NCI-H510A treated with DMSO at 0.1 percent for 48 hours (cell line): ENCODE data around the gene ATP8A2.

Experiments
- DNase-seq: peaks from one replicate; lab custom pipeline; 2025; lab: John Stamatoyannopoulos, UW

ATP8A2 gene

DNA sequence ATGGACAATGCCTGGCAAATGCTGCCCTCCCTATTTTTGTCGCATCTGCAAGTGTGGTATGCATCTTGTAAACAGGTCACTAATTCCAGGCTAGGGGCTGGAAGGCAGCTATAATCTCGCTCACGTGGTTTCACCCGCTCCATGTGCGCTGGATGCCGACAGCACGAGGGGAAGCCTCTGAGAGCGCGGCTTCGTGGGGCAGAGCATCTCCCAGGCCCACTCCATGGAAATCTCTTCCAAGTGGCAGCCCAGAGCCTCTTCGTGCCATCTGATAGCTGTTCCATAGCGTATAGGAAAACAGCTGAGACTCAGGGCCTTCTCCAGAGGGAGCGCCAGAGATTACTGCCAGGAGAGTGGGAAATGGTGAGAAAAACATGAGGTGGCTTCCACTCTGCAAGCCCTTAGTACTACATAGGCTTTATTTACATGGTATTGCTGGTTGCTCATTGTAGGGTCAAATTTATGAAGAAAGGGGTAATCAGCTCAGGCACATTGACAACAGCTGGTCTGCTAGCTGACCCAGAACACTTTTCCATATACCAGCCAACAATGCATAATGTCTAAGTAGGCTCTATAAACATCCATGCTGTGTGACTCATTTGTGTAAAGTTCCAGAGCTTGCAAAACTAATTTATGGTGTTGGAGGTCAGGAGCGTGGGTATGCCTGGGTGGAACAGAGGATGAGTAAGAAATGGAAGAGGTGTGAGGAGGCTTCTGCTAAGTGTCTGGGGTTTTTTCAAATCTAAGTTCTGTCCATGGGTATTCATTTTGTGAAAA, 514.9 kb downstream of the ATP8A2 start:
- no peak for DNase-seq

- no peak for DNase-seq
Observed at GRCh38 chr13:25887962-25888655, 516.3 kb downstream of the ATP8A2 start.

GRCh38 chr13:25890671-25891212, 519.0 kb downstream of the ATP8A2 start:
- DNase-seq, result no peak

DNA sequence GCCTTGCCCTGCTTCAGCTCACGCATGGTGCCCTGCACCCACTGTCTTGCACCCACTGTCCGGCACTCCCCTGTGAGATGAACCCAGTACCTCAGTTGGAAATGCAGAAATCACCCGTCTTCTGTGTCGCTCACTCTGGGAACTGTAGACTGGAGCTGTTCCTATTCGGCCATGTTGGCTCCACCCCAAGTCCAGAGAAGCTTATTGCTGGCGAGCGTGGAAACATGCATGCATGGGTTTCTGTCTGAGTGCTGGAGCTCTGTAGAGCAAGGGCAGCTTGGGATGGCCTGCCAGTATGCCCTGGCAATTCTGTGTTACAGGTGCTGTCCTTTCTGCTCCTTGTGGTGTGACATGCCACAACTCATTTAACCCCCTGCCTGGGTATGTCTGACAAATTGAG, 527.2 kb downstream of the ATP8A2 start:
- no peak for DNase-seq

- DNase-seq, result no peak
Observed at GRCh38 chr13:25899464-25899863, 527.7 kb downstream of the ATP8A2 start.

DNA sequence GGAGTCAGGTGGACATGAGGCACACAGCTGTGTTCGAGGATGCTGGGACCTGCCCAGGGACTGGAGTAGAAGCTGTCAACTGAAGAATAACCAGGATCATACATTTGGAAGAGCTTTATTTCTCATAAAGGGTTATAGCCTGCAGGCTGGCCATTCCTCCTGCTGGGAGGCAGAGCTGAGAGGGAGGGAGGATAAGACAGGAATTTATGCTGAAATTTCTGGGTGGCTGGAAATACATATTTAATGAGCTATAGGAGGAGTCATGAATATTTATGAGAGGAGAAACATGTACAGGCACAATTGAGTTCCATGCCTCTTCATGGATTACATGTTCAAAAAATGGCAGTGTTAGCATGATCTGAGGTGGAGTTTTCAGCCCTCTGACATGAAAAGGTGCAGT, 528.2 kb downstream of the ATP8A2 start:
- DNase-seq, result no peak

- peak; percentile 67 for DNase-seq
Observed at GRCh38 chr13:25901460-25902376, 529.9 kb downstream of the ATP8A2 start.

- no peak for DNase-seq
Observed at GRCh38 chr13:25902455-25902854, 530.7 kb downstream of the ATP8A2 start.

- no peak for DNase-seq
Observed at GRCh38 chr13:25902891-25903341, 531.1 kb downstream of the ATP8A2 start.

- DNase-seq, result no peak
Observed at GRCh38 chr13:25904830-25905229, 533.1 kb downstream of the ATP8A2 start.

- no peak for DNase-seq
Observed at GRCh38 chr13:25905611-25906010, 533.8 kb downstream of the ATP8A2 start.

- DNase-seq, result no peak
Observed at GRCh38 chr13:25906191-25906661, 534.5 kb downstream of the ATP8A2 start.

GRCh38 chr13:25908366-25908765, 536.6 kb downstream of the ATP8A2 start:
- DNase-seq, result no peak

DNA sequence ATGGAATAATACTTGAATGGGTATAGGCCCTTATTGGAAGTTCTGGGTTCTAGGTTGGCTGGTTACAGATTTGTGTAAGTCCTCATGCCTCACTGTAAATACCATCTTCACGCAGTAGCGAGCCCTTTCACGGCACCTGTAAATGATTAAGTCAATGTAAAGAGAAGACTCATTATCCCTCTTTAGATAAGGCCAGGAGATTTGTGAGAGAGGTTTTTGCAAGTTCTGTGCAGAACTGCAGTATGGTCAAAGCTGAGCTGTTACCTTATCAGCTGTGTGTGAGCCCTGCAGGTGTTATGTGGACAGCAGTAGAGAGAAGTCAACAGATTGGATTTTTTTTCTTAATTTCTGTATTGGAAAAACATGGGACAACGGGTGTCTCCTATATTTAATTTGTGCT, 538.5 kb downstream of the ATP8A2 start:
- no peak for DNase-seq

DNA sequence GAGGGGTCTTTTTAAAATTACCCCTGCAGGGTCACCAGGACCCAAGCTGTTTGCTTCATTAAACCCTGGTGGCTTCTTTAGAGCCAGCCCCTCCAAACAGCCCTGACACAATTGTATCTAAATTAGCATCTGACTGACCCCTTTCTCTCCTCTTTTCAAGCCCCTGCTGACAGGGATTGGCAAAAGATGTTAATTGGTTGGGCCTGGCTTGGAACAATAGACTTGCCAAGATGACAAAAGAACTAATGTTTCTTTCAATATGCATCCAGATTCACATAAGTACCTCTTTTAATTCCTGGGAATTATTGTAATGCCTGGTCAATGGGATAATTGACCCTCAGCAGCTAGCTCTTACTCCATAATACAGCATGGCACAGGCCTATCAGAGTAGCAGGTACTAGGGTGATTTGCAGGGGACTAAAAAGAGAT, 539.2 kb downstream of the ATP8A2 start:
- DNase-seq, result no peak

GRCh38 chr13:25912961-25913360, 541.2 kb downstream of the ATP8A2 start:
- no peak for DNase-seq

DNA sequence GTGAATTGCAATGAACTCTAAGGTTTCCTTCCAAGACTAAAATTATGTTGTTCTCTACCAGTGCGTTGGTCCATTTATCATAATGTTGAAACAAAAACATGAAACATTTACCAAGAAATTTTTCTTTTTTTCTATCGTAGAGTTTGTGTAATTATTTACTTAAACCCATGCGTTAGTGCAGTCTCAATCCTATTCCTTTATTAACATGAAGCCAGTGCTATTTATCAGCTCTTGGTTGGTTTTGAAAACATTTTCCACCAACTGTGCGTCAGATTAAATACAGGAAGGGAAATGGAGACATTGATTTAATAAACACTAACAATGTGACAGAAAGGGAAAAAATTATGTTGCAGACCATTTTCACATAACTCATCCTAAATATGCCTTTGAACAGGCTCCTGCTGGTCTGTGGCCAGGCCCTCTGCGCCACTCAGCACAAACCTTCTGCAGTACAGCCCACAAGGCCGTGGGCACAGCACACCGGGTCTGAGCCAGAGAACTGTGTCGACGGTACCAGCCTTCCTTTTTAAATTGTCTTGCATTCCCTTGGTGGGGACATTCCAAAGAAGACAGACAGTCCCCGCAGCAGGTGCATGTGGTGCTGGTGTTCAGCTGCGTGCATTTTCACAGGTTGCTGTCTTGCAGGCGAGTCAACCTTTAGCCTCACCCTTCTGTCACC, 544.2 kb downstream of the ATP8A2 start:
- DNase-seq, result no peak

- no peak for DNase-seq
Observed at GRCh38 chr13:25920277-25920676, 548.5 kb downstream of the ATP8A2 start.

GRCh38 chr13:25920931-25921330, 549.2 kb downstream of the ATP8A2 start:
- DNase-seq, result no peak

GRCh38 chr13:25922376-25922775, 550.6 kb downstream of the ATP8A2 start:
- DNase-seq, result no peak
